Heart left ventricle (tissue), 13 donors: ENCODE results near the gene SKIC8.

ENCODE experiments used
- POLR2A ChIP-seq, 2 donors: fragments of 450-650 bp; IDR thresholded peaks; one replicate each; pipeline ENCODE4 v1.6.1; 2017; ENCODE audit warnings: antibody characterized with exemption in 2 of 2, mild to moderate bottlenecking in 2 of 2, moderate library complexity in 2 of 2
- TF ChIP-seq, protein P1 (sequence below), 12 donors: fragments of 200-600 bp; sonication (generic) in 4 of 12; IDR thresholded peaks; one replicate each; pipeline versions ENCODE4 v1.5.0 to v1.8.0; 2018 to 2022; ENCODE audit warnings: antibody characterized with exemption in 12 of 12, mild to moderate bottlenecking in 5 of 12
- donor health status: ischemic (EF 13 %, LVEDD 7.1; RV severe dilation, severe dysfunction).
- donor health status: DM: no; HTN: yes; CAD: no.
- donor health status: DM: no; HTN: no; CAD: no.
- donor health status: ischemic (EF 25% LVEDD 6.9; RV normal size, moderate dysfunction).
- donor health status: ischemic (EF 25% LVEDD 5.7; RV mildly dilated, moderate dysfunction).
- donor health status: ischemic (EF 35%, LVEDD 5.7; RV mildly dilated, moderate dysfunction).
- donor health status: nonischemic (EF 11% LVEDD 7.7; RV severe dilation, severe dysfunction).
- donor health status: DM: yes; HTN: yes; CAD: no.
- donor health status: PGD.
- donor health status: ischemic (EF 29% LVEDD 5.4; RV normal size, mild dysfunction).
- donor health status: nonischemic (EF 23%, LVEDD 6.1; RV moderate dilation, normal function).

DNA sequence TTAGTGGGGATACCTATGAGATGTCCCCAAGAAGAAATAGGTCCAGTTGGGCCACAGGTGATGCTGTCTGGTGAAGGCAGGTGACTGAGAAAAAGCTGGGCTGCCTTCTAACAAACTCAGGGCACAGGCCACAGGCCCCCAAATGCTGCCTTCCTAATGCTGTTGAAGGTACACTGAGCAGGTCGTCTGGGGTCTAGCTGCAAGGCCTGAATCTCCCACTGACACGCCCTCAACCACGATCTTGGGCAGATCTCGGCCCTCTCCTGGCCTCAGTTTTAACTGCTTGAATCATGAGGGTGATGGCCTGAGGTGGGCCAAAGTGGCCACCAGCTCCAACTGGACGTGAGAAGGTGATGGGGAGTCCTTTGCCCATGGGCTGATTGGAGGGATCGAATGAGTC is 62.9 kb downstream of the SKIC8 start:
- TF ChIP-seq, protein P1, sequence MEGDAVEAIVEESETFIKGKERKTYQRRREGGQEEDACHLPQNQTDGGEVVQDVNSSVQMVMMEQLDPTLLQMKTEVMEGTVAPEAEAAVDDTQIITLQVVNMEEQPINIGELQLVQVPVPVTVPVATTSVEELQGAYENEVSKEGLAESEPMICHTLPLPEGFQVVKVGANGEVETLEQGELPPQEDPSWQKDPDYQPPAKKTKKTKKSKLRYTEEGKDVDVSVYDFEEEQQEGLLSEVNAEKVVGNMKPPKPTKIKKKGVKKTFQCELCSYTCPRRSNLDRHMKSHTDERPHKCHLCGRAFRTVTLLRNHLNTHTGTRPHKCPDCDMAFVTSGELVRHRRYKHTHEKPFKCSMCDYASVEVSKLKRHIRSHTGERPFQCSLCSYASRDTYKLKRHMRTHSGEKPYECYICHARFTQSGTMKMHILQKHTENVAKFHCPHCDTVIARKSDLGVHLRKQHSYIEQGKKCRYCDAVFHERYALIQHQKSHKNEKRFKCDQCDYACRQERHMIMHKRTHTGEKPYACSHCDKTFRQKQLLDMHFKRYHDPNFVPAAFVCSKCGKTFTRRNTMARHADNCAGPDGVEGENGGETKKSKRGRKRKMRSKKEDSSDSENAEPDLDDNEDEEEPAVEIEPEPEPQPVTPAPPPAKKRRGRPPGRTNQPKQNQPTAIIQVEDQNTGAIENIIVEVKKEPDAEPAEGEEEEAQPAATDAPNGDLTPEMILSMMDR (IDR thresholded peaks at IDR 0.05) = no peak
- TF ChIP-seq POLR2A (IDR thresholded peaks at IDR 0.05) = no peak
